Measurements from ENCODE around the gene PRIM1.

DNA sequence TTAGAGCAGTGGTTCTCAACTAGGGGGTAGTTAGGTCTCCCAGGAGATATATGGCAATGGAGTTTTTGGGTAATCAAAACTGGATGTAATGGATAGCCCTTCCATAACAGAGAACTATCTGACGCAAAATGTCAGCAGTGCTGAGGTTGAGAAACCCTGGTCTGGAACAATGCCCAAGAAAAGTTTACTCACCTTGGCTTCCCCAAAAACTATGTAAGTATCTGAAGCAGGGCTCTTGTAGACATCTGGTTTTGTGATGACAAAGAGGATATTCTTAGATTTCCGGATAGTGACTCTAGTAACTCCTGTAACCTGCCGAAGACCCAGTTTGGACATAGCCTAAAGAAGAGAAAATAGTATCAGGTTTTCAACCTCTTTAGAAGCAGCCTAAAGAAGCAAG is 38.8 kb downstream of the PRIM1 start:
- TF ChIP-seq, protein P1, sequence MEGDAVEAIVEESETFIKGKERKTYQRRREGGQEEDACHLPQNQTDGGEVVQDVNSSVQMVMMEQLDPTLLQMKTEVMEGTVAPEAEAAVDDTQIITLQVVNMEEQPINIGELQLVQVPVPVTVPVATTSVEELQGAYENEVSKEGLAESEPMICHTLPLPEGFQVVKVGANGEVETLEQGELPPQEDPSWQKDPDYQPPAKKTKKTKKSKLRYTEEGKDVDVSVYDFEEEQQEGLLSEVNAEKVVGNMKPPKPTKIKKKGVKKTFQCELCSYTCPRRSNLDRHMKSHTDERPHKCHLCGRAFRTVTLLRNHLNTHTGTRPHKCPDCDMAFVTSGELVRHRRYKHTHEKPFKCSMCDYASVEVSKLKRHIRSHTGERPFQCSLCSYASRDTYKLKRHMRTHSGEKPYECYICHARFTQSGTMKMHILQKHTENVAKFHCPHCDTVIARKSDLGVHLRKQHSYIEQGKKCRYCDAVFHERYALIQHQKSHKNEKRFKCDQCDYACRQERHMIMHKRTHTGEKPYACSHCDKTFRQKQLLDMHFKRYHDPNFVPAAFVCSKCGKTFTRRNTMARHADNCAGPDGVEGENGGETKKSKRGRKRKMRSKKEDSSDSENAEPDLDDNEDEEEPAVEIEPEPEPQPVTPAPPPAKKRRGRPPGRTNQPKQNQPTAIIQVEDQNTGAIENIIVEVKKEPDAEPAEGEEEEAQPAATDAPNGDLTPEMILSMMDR (IDR thresholded peaks at IDR 0.05): no peak
- TF ChIP-seq POLR2A (IDR thresholded peaks at IDR 0.05): no peak
